ENCODE data around the gene CASR.
"Not testable (repeated sequence)": the region's sequence is repeated elsewhere in the genome, so short reads cannot be mapped to it uniquely, and the experiment has no call there.

The CASR gene

GRCh38 chr3:122183521-122183892, at the start of gene CASR:
TSS of gene CASR (plus strand) at chr3:122183668. CDS start at chr3:122254190, 70,522 bp downstream.
- no peak for DNase-seq

- no peak for DNase-seq
Observed at GRCh38 chr3:122146466-122146865, 37.0 kb upstream of the CASR start.

- no peak for DNase-seq
Observed at GRCh38 chr3:122148941-122149627, 34.4 kb upstream of the CASR start.

- no peak for DNase-seq
Observed at GRCh38 chr3:122151480-122151879, 32.0 kb upstream of the CASR start.

GRCh38 chr3:122164983-122165382, 18.5 kb upstream of the CASR start:
- not testable (repeated sequence) for DNase-seq

GRCh38 chr3:122167630-122168029, 15.8 kb upstream of the CASR start:
- no peak for DNase-seq

- no peak for DNase-seq
Observed at GRCh38 chr3:122168044-122168443, 15.4 kb upstream of the CASR start.

GRCh38 chr3:122169911-122170310, 13.6 kb upstream of the CASR start:
- DNase-seq: no peak

GRCh38 chr3:122171361-122171760, 12.1 kb upstream of the CASR start:
- not testable (repeated sequence) for DNase-seq

GRCh38 chr3:122178711-122179110, 4.8 kb upstream of the CASR start:
- no peak for DNase-seq

GRCh38 chr3:122183893-122184590, 574 bp downstream of the CASR start:
- no peak for DNase-seq

GRCh38 chr3:122184591-122184929, 1.1 kb downstream of the CASR start:
- DNase-seq: no peak

GRCh38 chr3:122186372-122186771, 2.9 kb downstream of the CASR start:
- DNase-seq: no peak

- DNase-seq: no peak
Observed at GRCh38 chr3:122188737-122189136, 5.3 kb downstream of the CASR start.

GRCh38 chr3:122189357-122189756, 5.9 kb downstream of the CASR start:
- DNase-seq: no peak

GRCh38 chr3:122190525-122190924, 7.1 kb downstream of the CASR start:
- DNase-seq: no peak

- DNase-seq: no peak
Observed at GRCh38 chr3:122198966-122199365, 15.5 kb downstream of the CASR start.

- no peak for DNase-seq
Observed at GRCh38 chr3:122199552-122199951, 16.1 kb downstream of the CASR start.

GRCh38 chr3:122200661-122201060, 17.2 kb downstream of the CASR start:
- DNase-seq: no peak

GRCh38 chr3:122201476-122201875, 18.0 kb downstream of the CASR start:
- DNase-seq: not testable (repeated sequence)

- no peak for DNase-seq
Observed at GRCh38 chr3:122208579-122208978, 25.1 kb downstream of the CASR start.

GRCh38 chr3:122213650-122214049, 30.2 kb downstream of the CASR start:
- no peak for DNase-seq

- DNase-seq: no peak
Observed at GRCh38 chr3:122214711-122215110, 31.2 kb downstream of the CASR start.

GRCh38 chr3:122215592-122216298, 32.3 kb downstream of the CASR start:
- no peak for DNase-seq

All from NCI-H774 (cell line).